CD4-positive, alpha-beta T cell treated with Interleukin-6 for 4 hours (primary cell): ENCODE results near the gene ETNK2.
A peak's percentile ranks its signal among the peaks of the same experiment; 100 is the strongest.

Experiments
- DNase-seq: peaks from one replicate; pipeline ENCODE4 v3.0.0-alpha.2; 2020; ENCODE audit warnings: mixed read lengths

ETNK2 gene, protein sequence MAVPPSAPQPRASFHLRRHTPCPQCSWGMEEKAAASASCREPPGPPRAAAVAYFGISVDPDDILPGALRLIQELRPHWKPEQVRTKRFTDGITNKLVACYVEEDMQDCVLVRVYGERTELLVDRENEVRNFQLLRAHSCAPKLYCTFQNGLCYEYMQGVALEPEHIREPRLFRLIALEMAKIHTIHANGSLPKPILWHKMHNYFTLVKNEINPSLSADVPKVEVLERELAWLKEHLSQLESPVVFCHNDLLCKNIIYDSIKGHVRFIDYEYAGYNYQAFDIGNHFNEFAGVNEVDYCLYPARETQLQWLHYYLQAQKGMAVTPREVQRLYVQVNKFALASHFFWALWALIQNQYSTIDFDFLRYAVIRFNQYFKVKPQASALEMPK

GRCh38 chr1:204151552-204152309 lies at the start of gene ETNK2:
Gene ETNK2, minus strand, starts transcription at chr1:204152044. Its CDS starts 192 bp downstream, at chr1:204151852.
- peak; percentile 68 for DNase-seq

DNA sequence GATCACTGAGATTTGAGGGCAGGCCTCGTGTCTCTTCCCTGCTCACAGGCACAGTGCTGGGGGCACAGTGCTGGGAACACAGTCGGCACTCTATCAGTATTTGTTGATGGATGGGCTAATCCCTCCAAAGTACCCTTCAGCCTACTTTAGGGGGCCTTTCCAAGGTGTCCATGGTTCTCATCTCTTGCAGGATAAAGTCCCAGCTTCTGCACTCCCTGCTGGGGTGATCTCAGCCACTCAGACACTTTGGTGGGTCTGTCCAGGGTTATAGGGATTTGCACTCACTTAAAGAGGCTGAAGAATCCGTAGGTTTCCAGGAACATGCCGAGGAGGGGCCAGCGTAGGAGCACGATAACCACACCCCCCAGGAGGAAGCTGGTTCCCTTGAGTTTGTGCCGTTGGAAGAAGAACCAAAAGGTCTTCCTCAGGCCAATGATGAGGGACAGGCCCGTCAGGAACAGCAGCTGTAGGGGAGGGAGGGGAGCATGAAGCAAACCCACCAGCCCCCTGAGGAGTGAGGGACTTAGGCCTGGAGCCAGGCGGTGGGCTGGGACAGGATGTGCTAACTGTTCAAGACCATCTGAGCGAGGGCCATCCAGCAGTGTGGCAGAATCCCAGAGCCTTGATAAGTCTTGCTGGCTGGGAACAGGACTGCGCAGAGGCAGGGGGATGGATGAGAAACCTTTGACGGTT lies 49.6 kb upstream of the ETNK2 start:
- no peak for DNase-seq

GRCh38 chr1:204199579-204199978 lies 47.7 kb upstream of the ETNK2 start:
- DNase-seq: no peak

DNA sequence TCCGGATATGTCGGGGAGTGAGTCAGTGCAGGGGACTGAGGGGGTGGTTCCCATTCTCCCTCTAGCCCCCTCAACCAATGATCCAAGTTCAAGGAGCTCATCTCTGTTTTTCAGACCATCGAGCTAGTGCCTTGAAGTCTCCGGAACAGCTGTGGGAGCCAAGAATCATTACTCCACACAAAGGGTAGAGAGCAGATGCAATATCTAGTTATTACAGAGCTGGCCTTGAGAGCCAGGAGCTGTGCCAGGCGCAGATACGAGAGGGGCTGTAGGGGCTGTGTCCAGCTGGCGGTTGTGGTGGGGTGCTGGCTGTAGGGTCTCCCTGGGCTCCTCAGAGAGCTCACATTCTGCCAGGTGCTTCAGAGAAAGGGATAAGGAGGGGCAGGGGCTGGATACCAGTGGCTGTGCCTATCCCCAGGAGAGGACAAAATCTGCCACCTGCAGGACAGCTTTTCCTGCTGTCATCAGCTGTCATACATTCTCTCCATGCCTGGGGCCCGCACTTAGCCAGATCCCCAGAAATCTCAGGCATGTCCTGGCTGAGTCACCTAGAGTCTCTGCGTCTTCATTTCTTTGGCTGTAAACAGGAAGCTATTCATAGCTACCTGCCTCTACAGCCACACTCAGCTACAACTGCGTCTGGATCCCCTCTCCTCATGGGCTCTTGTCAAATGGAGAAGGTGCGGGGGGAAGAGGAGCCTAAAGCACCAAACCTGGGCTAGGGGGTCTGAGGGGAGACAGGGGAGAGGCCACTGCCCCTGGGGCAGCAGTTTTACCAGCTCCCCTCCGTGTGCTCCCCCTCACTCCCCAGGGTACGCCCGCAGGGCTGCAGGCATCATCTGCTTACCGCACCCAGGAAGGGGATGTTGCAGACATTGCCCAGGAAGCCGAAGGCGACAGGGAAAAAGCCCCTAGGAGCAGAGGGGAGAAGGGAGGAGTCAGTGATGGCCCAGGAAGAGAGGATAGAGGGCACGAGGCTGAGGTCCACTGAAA lies 46.8 kb upstream of the ETNK2 start:
- no peak for DNase-seq

DNA sequence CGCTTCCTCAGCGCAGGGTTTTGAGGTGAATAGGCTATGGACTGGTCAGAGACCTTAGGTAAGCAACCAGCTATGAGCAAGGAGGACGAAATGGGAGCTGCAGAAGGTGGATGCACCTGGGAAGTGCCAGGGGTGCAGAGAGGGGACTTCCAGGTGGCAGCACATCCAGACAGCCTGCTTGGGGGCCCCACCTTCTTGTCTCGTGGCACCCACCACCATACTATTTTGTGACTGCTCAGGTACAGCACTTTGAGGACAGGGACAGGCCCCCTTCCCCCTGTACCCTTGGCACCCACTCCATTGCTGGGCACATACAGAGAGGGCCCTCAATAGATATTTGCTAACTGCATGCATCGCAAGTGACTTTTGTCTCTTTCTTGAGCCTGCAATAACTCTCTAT lies 45.2 kb upstream of the ETNK2 start:
- DNase-seq: no peak

DNA sequence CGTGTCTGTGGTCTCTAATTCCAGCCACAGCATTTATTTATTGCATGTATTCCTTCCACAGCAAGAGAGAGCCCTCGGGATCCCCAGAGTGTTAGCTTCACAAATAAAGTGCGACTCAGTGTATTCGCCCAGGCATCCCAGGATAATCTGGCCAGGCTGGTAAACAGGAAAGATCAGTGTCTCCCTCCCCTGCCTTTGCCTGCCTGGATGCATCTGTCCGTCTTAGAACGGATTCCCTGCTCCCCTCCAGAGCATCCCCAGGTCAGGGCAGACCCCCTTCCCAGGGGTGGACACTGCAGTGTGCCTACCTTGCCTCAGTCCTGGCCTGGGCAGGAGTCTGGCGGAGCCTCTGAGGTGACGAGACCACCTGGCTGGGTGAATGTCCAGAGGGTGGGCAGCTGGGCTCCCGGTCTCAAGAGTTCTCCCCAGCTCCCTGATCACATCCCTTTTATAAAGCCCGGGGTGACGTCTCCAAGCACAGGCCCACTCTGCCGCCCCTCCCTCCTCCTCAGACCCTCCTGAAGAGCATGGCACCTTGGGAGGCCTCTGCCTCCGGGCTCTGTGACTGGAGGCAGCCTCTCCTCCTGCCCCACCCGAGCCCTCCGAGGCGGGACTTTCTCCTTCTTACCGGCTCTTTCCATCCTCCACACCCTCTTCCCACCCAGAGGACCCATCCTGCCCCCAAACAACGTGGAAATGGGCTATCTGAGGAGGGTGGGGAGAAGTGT lies 44.4 kb upstream of the ETNK2 start, which contains the start of gene KISS1:
TSS of gene KISS1 (minus strand) at position 424 of the 728 bp plus-strand sequence. CDS start 3,615 bp downstream, outside the sequence.
- DNase-seq: no peak

- no peak for DNase-seq
Observed at GRCh38 chr1:204194771-204195170, 42.9 kb upstream of the ETNK2 start.

DNA sequence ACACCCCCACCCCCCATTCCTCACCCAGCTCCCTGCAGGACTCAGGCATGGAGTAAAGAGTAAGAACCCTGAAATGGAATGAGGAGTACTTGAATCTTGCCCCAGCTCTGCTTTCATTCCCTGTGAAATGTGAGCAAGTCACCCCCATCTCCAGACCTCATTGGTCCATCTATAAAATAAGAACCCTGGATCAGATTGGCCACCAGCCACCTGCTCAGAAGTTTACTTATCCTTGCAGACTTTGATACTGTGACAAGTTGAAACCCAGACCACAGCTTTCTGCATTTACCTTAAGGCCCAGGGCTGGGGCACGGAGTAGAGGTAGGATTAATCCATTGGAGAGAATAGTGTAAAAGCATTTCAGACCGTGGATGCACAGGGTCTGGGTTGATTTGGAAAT lies 42.2 kb upstream of the ETNK2 start:
- no peak for DNase-seq

DNA sequence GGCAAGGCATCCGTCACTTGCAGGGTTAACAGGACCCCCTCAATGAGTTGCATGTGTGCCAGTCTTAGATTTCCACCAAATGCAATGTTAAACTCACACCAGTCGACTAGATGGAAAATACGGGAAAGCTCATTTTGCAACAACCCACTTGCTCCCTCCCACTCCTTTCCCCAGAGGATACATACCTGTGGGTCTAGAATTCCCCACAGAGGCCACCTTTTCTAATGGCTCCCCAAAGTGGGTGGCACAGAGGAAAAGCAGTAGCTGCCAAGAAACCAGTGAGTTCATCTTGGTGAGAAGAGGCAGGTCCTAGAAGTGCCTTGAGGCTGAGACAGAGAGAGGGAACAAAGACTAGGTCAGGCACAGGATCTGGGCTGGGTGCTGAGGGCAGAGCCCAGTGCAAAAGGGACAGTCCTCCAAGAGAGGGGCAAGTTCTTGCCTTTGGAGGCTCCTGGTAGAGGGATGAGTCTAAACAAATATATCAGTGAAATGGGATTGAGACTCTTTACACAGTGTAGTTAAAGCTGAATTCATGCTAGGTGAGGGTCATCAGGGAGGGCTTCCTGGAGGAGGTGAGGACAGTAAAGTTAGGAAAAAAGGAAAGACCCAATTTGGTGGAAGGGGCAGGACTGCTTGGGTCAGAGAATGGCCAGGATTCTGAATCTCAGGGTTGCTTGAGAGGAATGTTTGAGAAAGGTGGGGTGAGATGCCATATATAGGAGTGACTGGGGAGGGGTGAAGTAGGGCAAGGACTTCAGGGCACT lies 40.9 kb upstream of the ETNK2 start:
- no peak for DNase-seq

GRCh38 chr1:204192046-204192445 lies 40.2 kb upstream of the ETNK2 start:
- no peak for DNase-seq

- no peak for DNase-seq
Observed at GRCh38 chr1:204191456-204191855, 39.6 kb upstream of the ETNK2 start.

- DNase-seq: peak; percentile 32
Observed at GRCh38 chr1:204190212-204191211, 38.7 kb upstream of the ETNK2 start.

- DNase-seq: no peak
Observed at GRCh38 chr1:204188959-204189639, 37.3 kb upstream of the ETNK2 start.

- no peak for DNase-seq
Observed at GRCh38 chr1:204186597-204186996, 34.8 kb upstream of the ETNK2 start.

- no peak for DNase-seq
Observed at GRCh38 chr1:204181116-204181515, 29.3 kb upstream of the ETNK2 start.

- no peak for DNase-seq
Observed at GRCh38 chr1:204180133-204180532, 28.3 kb upstream of the ETNK2 start.

DNA sequence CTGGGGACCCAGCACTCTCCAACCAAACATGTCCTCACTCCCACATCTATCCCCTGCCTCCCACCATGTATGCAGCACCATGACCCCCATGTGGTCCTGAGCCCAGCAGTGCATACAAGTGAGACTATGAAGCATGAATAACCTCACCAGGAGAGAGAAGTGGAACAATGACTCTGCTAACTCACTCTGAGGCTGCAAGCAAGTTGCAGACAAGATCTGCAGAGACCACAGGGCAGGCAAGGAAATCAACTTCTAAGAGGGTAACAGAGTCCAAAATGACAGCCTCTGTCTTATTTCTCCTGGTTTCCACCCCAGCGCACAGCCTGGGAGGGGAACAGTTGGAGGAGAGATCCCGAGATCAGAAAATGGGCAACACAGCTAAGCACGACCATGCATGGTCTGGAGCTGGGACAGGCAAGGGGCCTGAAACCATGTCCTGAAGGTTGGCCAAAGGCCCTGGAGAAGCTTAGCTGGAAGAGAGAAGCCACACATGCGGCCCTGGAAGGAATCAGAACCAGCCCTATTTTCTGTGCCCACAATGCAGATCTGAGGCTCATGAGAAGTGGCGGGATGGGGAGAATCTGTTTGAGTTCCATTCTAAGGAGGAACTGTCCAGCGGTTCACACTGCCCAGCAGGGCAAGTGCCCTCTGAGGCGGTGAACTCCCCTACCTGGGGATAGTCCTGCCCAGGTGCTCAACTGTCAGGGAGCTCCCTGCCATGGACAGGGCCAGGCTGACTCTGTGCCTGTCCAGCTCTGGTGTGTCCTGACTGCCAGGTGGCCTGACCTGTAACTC lies 26.8 kb upstream of the ETNK2 start:
- DNase-seq: no peak

GRCh38 chr1:204177133-204177532 lies 25.3 kb upstream of the ETNK2 start:
- DNase-seq: no peak
